Prostate gland (tissue), 2 donors: ENCODE measurements around the gene ING3.

Experiments
- CTCF ChIP-seq, 4 experiments: fragments of 200-600 bp in 2 of 4; fragments of 450-650 bp in 2 of 4; sonication (generic) in 2 of 4; IDR thresholded peaks; 1 replicate in 3 of 4; 2 replicates in 1 of 4; pipeline ENCODE4 v1.5.1; 2016 to 2019; ENCODE audit warnings: antibody characterized with exemption in 4 of 4, mild to moderate bottlenecking in 2 of 4, moderate library complexity in 2 of 4
- POLR2A ChIP-seq: fragments of 450-650 bp; IDR thresholded peaks from one replicate; pipeline ENCODE4 v1.6.1; 2016; ENCODE audit warnings: antibody characterized with exemption, mild to moderate bottlenecking
- POLR2AphosphoS5 ChIP-seq: sonication (generic); formaldehyde crosslinking; IDR thresholded peaks from one replicate; pipeline ENCODE4 v1.6.1; 2017; ENCODE audit warnings: antibody characterized with exemption

- TF ChIP-seq CTCF (IDR thresholded peaks at IDR 0.05) (no peak), POLR2A (no peak), POLR2AphosphoS5 (no peak)
Observed at GRCh38 chr7:120927454-120928103, 23.0 kb upstream of the ING3 start.
